HG02642 (cell line): ENCODE measurements around the gene EML6.

Experiments used
- ATAC-seq: cut with Tn5 transposase; IDR thresholded peaks from one replicate; pipeline ENCODE4 v1.9.1; 2021; ENCODE audit warnings: mild to moderate bottlenecking; ENCODE audit not compliant: unreplicated experiment, poor library complexity

Gene EML6

DNA sequence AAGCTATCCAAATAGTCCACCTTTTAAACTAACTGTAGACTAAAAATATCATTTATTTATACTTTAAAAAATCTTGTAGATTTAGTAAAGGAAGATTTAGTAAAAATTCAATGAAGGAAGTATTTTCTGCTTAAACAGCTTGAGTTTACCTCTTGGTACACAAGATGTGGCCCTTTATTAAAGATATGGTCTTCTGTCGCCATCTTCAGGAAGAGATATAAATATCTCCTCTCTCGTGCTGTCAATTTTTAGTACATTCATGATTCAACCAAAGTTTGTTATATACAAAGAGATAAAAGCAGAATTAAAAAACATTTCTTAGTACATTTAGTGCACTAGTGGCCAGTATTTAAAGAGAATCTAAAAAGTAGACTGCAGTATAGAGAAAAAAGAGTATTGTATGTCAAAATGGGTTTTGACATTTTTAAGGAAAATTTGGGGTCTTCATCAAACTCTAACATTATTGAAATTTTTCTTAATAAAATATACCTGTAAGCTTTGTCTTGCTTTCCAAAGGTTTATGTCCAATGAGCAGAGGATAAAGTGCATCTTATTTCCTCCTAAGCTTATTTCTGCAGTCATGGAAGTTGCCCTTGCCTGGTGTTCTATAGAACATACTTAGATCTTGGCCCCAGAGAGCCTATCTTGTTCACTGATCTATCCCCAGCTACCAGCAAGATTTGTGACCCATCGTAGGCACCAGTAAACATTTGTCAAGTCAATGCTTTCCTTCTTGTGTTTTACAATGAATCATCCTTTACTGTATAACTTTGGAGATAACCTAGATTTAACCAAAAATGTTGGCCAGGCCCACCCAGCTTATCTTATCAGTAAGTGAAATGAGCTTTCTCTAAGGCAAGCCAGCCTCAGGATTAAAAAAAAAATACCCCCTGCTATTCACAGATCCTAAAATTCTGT, 18.5 kb upstream of the EML6 start:
- ATAC-seq = no peak

DNA sequence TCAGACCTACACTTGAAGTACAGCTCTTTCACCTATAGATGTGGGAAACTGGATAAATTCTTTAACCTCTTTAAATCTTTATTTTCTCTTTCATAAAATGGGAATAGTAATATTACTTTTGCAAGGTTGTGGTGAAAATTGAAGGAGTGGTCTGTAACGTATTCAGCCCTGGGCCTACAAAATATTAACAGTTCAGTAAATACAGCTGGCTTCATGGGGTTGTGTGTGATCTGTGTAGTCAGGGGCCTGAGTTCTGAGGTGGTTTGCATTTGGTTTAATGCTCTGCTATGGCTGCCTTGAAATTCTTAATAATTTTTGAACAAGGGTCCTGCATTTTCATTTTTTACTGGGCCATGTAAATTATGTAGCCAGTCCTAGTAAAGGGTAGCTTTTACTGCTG, 16.8 kb upstream of the EML6 start:
- no peak for ATAC-seq

DNA sequence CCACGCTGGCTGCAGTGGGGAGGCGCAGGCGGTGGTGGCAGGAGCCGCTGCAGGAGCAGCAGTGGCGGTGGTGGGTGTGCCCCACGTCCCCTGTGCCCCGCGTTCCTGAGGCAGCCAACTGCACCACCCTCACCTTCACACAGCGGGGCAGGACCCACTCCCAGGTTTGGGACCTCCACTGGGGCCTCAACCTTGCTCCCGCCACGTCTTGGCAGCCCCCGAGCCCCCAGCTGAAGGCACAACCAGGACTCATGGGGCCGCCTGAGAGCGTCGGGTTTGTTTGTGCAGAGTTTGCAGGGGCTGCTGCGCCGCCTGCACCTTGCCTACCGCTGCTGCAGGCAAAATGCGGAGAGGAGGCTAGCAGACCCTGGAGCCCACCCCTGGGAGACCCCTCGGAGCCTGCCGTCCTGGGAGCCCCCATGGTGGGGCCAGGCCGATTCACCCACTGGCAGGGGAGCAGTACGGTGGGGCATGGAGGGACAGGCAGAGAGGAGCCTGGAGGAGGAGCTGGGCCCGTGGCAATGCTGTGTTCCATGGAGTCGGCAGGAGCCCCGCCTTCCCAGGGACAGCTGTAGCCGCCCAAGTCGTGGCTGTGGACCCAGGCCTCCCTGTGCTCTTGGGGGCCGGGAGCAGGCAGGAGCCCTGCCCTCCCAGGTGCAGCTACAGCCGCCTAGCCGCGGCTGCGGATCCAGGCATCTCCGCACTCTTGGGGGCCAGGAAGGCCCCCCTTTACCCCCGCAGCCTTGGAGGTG, 14.7 kb upstream of the EML6 start:
- peak; percentile 37 for ATAC-seq

DNA sequence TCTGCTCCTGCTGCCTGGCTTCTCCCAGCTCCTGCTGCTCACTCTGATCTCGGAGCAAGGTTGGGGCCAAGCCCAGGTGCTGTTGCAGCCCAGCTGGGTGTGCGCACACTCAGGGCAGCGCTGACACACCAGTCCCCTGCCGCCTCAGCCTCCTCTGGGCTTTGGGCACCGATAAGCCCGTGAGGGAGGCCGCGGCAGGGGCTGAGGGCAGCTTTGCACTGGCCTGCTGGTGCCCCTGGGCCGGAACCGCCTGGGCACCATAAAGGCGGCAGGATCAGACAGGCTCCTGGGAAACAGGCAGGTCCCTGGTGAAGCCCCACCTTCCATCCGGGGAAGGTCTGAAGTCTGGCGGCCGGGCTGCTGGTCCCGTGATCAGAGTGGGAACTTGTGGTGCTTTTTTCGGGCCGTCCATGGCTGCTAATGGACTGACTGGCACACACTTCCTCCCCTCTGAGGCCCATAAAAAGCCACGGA, 14.1 kb upstream of the EML6 start:
- ATAC-seq = peak; percentile 34

DNA sequence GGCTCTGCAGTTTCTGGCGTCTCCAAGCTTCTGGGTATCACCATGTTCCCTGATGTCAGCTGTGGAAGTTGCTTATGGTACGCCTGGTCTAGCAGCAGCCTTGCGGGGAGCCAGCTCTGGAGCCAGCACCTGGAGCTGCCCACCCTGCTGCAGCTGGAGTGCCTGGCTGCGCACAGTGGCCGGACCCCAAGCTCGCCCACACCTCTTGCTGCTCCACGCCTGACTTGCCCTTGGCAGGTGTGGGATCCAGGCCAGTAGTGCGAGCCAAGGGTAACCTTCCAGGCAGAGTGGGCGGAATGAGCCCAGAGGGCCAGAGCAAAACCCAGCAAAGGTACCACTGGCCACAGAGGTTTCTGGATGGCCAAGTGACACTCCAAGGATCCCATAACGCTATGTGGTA, 13.2 kb upstream of the EML6 start:
- no peak for ATAC-seq

DNA sequence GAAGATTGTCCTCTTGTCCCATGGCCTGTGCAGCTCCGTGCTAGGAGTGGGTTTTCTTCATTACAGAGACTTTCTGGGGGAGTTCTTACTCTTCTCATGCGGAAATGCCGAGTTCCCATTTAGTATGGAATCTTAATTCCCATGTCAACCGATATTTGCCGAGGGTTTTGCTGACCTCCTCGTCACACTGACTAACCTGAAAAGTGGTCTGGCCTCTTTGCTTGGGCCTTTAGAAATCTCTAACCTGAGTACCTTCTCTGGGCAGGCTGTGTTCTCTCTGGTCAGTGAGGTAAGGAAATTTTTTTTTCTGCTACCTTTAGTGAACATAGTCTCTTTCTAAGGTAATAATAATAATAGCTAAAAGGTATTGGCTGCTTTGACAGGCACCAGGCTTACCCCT, 10.9 kb upstream of the EML6 start:
- no peak for ATAC-seq

DNA sequence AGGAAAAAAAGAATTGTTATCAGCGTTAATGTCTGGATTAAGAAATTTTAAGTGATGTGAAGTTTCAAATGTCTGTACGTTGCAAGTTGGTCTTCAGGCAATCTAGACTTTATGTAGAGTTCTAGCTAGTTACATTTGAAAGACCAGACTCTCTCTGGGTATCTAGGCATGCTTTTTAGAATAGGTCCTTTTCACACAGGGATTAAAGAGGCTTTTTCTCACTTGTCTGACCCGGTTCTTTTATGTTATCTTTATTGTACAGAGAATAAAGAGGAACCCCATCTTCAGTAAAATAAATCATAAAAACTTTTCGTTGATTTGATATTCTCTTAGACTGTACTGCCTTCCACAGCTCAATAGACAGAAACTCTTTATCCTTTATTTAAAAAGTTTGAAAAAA, 8.5 kb upstream of the EML6 start:
- ATAC-seq = no peak

DNA sequence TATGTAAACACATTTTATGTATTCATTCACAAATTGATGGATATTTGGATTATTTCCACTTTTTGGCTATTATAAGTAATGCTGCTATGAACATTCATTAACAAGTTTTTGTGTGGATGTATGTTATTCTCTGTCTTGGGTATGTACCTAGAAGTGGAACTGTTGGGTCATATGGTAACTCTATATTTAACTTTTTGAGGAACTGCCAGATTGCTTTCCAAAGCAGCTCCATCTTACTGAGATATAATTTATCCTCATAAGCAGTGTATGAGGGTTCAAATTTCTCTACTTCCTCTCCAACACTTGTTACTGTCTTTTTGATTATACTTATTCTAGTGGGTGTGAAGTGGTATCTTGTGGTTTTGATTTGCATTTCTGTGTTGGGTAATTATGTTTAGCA, 7.1 kb upstream of the EML6 start:
- ATAC-seq = no peak

DNA sequence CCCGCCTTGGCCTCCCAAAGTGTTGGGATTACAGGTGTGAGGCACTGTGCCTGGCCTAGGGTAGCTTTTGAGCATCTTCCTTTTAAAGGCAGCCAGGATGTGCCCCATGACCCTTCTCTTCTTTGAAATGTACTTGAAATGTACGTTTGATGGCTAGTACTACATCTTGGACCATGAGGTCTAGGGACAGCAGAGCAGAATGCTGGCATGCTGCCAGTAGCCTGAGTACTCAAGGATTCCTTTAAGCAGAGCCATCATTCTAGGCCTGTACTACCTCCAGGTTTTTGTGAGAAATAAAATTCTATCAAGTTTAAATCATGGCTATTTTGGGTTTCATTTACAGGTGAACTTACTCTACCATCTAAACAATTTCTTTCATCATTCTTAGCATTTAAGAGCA, 2.9 kb upstream of the EML6 start:
- ATAC-seq = no peak

DNA sequence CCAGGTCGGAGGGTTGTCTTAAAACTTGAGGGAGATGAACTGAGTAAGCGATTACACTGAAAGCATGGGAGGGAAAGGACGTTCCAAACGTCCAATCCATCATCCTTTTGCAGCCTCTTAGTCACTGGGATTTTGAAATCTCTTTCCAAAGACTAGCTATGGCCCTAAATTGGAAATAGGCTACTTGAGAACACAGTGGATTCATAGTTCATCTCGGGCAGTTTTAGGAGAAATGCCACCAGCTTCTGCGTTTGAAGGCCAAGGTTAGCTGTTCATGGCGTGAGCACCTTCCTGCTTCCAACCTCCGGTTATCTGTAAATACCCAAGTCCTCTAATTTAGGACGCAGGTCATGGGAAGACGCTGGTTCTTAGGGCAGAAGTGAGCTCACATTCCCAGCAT, 821 bp upstream of the EML6 start:
- ATAC-seq = no peak

DNA sequence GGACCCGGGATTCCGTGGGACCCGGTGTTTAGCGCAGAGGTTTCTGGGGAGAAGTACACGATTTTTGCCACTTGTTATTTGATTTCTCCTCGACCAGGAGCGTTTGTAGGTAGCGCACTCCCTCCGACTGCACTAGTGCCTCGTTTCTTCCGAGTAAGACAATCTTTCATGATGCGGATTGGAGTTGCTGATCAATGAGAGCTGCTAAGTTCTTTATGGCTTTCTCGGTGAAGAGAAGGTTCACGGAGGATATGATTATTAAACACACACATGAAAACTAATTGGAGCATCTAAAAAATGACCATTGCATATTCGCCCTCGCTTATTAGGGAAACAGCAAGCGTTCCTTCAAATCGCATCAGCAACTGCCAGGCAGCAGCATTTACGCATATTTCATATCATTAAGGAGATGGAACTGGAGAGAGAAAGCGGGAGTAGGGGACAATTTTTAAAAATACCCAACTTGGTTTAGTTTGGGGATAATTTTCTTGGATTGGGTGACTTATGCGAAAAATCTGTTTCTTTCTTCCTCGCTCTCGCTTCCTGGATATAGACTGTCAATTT, 616 bp downstream of the EML6 start:
- ATAC-seq = peak; percentile 0

DNA sequence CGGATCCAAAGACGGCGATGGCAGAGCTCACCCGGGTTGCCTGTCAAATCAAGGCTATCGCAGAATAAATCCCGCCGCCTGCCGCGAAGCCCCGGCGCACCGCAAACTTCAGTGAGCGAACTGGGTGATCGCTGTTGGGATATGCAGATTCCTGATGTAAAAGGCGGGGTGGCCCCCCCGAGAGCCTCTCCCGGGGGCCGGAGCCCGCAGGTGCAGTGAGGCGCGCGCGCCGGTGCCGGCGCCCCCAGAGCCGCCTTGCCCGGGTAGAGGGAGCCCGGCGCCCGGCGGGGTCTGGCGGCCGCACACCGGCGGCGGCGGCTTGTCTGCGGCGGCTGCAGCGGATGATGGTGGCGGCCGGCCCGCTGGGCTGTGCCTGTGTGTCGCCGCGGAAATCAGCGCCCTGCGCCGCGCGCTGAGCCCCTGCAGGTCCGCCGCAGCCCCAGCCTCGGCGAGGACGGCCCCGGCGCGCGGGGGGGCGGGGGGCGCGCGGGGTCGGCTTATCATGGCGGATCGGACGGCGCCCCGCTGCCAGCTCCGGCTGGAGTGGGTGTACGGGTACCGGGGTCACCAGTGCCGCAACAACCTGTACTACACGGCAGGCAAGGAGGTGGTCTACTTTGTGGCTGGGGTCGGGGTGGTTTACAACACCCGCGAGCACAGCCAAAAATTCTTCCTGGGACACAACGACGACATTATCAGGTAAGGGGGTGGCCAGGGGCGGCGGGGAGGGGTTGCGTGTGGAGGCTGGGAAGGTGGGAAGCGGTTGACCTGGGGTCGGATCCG, 1.3 kb downstream of the EML6 start:
- ATAC-seq = no peak

DNA sequence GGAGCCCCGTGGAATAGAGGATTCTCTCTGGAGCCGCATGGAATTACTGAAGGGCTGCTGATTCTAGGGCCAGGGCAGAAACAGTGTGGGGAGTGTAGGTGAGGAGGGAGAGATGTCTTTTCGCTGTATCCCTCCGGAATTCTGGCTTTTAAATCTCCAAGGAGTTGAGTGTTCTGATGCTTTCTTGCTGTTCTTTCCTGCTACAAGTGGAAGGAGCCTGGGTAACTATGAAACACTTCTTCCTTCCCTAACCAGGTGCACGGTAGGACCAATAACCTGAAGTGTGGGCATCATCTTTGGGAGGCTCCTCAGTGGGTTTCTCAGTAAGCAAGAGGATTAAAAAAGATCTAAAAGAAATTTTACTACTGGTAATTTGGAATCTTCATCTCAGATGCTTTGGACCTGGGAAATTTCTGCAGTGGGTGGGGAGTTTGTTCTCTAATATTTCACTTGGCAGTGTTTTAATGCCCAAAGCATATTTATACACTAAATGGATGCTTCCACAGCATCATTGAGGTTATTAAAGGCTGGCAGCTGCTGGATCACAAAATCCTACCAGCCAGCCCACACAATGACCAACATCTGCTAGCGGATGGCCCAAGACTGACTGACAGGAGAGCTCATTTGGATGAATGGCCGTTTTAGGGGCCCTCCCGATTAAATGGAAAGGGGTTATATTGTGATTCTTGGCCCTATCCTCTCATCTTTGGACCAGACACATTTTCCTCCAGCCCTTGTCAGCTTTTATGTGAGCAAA, 2.1 kb downstream of the EML6 start:
- no peak for ATAC-seq

DNA sequence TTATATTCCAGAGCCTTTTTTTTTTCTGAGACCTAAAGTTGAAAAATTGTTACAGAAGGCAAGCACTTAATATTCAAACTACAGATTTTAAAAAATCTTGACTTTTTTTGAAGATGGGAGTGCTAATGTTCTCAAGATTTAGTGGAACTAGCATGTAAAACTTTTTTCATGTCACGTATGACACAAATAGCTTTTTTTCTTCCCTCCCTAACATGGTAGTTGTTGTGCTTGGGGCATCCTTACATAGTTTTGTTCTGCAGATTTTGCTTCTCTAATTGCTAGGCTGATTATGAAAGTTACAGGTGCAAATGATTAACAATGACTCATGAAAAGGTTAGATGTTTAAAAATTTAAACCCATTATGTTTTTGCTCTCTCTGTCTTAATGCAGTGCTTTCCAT, 3.0 kb downstream of the EML6 start:
- no peak for ATAC-seq

DNA sequence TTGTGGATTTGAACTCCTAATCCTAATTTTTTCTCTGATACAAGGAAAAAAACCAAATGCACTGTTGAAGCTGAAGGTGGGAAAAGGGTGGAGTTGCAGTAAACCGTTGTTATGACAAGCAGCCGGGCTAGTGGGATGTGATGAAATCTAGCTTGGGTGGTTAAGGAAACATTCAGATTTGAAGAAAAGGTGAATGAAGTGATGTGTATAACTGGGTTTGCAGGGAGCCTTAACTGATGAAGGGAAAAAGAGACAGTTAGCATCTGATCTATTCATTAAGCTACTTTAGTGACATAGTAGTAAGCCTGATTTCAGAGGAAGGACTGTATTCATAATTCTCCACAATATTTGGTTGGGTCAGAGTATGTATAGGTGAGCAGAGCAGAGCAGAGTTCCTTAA, 3.5 kb downstream of the EML6 start:
- no peak for ATAC-seq

DNA sequence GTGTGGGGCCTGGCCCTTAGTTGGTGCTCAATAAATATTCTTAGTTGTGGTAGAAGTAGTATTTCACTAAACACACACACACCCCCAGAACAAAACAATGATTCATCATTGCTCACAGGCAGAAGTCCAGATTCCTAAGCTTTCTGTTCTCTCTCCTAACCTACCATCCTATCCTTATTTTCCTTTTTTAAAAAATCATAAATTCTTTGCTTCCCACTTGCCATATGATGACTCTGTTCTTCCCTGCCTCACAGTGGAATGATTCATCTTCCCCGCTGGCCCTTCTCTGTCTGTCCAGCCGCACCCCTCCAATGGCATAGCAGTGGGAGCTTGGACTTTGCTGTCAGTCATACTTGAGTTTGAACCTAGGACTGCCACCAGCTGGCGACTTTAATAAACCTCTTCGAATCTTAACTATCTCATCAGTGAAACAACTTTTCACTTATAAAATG, 5.2 kb downstream of the EML6 start:
- no peak for ATAC-seq

DNA sequence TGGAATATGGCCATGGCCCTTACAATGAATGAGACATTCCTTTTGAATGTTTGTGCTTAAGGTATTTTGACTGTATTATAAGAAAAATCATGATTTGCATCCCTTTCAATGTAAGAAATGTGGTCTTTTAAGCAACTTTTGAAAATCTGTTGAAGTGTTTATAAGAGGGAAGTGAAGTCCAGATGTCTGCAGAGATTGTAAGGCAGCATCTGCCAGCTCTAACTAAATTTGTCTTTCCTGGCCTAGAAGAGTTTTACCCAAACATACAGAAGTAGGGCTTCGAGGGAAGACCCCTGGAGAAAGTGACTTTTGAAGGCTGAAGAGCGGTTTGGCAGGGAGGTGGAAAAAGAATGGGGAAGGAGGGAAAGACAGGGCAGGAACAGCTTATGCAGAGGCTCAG, 12.2 kb downstream of the EML6 start:
- ATAC-seq = no peak

DNA sequence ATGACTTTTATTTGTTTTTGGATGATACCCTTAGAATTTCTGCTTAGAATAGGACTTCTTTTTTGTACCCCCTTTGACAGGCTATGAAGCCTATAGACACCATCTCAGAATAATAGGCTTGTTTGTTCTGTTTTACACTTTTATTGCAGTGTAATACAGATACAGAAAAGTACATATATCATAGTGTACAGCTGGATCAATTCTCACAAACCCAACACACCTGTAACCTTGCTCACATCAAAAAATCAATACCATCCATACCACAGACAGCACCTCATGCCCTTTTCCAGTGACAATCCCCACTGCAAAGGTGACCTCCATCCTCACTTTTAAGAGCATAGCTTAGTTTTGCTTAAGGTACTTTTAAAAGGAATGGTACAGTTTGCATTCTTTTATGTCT, 14.8 kb downstream of the EML6 start:
- no peak for ATAC-seq

DNA sequence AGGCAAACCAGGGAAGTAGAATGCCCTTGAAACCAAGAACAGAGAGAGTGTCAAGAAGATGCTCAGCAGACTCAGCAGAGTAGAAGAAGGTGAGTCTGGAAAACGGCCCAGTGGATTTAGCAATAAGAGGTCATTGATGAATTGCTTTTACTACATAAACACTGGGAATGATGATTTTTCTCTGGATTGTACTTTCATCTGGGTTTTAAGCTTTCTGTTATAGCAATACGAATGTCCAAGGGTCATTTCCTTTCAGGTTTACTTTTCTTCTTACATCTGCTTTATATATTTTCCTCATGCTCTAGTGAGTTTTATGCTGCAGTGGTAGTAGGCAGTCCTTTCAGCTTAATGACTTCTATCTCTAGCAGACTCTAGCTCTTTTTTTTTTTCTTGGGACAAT, 16.9 kb downstream of the EML6 start:
- ATAC-seq = no peak

DNA sequence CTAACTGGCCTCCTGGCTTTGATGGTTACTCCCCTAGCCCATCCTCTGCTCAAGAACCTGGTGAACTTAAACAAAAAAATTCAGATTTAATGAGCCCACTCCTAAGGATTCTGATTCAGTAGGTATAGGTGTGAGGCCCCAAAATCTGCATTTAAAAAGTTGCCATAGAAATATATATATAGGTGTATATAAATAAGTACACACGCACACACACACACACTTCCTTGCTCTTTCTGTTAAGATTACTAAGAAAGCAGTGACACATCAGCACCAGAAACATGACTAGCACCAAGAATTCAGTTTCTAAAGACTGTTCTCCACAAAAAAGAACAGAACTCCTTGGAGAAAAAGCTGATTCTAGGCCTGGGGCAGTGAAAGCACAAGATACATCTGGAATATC, 17.8 kb downstream of the EML6 start:
- ATAC-seq = no peak
